Stimulated activated CD4-positive, alpha-beta T cell treated with anti-CD3 and anti-CD28 coated beads, Interleukin-2, amount 100 ng/mL, for 48 hours (primary cell): ENCODE measurements around the gene QSER1.
"Not testable (repeated sequence)": the region's sequence is repeated elsewhere in the genome, so short reads cannot be mapped to it uniquely, and the experiment has no call there.

Experiments used
- DNase-seq, 2 donors: peaks; one replicate each; pipeline ENCODE4 v3.0.0-alpha.2; 2020

The QSER1 gene

DNA sequence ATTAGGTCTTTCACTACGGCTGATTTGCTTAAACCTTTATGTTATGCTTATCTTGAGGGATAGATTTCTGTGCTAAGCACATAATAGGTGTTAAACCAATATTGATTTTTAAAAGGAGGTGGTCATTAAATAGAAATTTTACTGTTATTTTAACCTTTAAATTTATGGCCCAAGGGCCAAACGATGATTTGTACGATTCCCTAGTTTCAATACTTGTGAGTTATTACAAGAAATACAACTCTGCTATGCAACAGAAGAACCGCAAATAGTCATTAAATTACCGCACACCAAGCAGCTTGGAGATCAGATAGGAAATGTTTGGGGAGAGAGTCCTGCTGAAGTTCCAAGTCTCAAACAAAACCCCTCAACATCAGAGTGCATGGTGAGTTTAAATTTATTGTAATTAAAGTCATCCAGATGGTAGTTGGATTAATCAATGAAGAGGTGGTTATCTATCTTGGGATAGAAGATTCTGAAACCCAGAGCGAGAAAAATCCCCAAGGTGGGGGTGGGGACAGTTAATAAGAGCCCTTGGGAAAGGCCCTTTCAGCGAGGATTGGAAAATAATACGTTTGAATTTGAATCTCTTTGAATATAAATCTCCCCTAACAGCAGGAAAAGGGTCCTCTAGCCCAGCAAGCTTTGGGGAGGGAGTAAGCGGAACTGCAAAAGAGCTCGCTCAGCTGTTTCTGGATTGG is 805 bp upstream of the QSER1 start:
- no peak for DNase-seq

DNA sequence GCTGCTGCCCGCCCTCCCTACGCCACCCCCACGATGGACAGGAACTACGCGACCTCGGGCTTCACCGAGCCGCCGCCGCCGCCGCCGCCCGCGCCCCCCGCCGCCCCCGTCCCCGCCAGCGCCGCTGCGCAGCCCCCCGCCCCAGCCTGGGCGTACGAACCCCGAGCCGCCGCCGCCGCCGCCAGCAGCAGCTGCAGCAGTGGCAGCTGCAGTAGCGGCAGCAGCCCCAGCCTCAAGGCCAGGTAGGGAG is 407 bp downstream of the QSER1 start:
- no peak for DNase-seq

DNA sequence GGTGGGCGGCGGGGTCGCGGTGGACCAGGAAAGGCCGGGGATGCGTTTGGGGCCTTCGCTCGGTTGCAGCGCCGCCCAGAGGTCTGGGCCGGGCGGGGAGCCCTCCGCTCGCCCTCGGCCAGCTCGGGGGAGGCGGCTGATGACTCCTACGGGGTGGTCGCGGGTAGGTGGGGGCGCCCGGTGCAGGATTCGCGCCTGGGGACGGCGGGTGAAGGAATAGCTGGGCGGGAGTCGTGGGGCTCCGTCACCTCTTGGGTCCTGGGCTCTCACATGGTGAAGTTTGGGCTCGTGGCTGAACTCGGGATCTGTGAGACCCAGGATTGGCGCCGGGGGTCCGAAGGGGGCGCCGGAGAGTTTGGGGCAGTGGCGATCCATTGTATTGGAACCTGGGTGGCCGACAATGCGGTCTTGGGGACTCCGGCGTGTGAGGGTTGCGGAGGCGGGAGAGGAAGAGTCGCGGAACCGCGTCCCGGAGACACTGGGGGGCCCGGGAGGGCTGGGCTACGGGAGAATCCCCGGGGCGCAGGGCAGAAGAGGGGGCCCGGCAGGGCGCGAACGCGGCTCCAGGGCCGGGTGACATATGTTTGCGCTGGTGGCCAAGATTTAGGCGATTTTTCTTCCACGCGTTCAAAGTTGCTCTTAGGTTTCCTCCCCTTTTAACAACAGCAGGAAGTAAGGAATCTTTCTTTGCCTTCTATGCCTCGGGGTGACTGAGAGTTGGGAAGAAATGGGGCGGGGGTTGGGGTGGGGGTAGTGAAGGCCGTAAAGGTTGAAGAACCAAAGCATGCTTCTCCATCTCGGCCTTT is 935 bp downstream of the QSER1 start:
- DNase-seq = peak; percentile 28 to 39

DNA sequence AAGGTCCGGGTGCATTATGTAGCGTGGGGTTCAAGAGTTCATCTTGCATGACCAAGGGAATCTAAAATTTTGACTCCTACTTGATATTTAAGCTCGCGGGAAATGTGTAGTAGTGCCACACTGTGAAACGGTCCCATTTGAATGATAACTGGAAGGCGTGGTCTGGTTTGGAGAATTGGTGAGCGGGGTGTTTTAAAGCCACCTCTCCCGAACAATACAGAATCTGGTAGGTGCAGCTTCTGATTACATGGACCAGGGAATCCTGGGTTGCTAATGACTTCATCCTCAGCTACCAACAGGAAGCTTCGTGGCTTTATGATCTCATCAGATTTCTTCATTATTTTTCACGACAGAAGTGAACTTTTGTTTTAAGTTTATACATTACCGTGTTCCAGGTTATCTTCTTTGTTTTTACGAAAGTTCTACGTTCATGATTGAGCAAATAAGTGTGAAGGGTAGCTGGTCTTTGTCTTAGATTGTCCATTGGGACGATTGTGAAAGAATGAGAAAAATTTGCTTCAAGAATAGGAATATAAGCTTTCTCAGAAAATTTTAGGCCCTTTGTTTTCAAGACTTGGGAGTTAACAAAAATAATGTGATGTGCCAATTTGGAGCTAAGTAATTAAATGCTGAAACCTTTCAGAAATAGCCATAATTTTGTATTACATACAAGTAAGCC is 1.7 kb downstream of the QSER1 start:
- DNase-seq = peak in 1 of 2 donors; percentile 3

DNA sequence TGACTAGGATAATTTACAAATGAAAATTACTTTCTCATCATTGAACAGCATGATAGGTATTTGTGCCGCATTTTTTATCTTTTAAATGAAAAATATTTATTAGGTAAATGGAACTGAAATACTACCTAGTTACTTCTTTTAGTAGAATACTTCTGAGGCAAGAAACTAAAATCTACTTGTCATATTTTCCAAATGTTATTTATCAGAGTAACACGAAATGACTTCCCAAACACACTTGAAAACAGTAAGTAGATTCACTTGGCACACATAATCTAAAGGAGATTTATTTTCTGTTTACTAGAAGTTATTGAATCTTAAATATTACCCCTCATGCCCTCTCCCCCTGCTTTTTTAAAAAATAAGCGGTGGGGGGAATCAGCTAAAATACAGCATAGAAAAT is 2.3 kb downstream of the QSER1 start:
- DNase-seq = no peak

DNA sequence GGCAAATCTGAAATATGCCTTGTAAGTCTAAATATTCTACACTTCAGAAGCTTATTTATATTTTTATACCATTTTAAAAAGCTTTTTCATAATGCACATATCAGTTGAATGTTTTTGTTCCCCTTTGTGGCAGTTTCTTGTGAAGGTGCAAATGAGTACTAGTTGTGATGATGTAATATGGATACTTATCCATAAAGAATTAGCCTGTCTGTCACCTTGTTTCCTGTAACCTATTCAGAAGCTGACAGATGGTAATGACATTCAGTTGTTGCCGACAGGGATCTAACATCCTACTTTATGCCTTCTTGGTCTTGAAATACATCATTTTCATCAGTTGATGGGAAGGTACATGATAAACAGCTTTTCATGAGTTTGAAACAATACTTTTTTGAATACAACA is 2.9 kb downstream of the QSER1 start:
- DNase-seq = no peak

DNA sequence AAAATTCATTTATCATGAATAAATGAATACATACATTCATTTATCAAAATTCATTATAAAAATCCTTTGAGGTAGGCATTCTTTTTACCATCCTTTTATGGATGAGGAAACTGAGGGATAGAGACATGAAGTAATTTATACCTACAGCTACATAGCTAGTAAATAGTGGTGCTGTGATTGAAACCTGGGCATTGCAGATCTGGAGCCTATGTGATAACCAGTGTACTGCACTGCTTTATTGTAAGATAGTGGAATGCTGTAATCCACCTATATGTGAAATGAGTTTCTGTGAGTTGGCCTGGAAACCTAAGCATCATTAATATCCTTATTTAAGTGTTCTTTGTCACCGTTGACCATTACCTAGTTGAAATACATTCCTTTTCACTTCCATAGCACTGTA is 4.5 kb downstream of the QSER1 start:
- no peak for DNase-seq

DNA sequence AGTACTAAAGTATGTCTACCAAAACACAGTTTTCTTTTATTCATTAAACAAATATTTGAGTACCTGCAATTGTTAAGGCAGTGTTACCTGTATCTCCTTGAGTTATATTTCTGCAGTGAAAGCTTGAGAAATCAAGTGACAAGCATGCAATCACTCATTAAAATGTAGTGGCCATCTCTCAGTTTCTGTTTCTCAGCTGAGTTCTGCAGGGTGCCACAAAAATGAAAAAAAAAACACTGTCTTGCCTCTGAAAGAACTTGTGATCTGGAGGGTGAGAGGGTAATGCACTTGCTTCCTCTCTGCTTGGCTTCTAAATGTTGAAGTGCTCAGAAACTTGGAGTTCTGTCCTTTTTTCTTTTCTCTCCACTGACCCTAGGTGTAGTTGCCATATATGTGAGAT is 6.8 kb downstream of the QSER1 start:
- DNase-seq = no peak

DNA sequence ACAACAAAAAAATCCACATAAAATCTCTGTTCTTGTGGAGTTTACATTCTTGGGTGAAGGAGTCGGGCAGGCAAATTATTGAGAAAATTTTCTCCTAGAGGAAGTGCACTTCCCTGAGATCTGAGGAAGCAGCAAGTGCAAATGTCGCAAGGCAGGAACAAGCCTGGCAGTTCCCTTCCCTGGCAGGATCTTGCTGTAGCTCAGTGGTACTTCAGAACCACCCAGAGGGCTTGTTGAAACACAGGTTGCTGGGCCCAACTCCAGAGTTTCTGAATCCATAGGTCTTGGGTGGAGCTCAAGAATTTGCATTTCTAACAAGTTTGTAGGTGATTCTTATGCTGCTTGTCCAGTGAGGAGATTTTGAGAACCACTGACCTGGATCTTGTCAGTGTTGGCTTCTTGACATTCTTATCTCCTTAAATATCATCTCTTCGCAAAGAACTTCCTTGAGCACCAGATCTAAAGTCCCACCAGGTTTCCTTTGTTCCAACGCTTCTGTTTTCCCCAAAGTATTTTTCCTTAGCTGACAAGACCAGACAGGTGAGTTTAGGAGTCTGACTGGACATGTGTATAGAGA is 9.6 kb downstream of the QSER1 start:
- DNase-seq = no peak

DNA sequence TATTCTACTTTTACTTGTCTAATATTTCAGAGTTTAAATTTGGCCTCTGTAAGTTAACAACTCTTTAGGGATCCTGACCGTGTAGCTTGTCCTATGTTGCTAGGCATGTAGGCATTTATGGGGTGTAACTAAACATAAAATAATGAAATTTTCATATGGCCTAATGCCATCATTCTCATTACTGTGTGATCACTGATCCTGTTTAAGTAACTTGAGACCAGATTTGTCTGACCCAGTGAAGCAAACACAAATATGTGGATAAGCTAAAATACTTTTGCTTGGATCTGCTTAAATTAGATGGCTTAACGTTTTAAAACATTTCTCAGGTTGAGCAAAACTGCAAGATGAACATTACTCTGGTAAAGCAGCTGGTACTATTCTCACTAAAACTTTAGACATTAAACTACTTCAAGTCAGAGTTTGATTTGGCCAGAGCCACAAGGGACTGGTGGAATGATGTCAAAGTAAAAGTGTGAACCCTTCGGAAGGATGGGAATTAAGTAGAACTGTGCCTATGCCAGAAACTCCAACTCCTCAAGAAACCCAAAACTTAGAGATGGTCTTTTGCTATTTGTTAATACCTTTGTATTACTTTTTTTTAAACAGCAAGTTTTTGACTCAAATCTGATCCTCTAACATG is 12.5 kb downstream of the QSER1 start:
- DNase-seq = no peak

DNA sequence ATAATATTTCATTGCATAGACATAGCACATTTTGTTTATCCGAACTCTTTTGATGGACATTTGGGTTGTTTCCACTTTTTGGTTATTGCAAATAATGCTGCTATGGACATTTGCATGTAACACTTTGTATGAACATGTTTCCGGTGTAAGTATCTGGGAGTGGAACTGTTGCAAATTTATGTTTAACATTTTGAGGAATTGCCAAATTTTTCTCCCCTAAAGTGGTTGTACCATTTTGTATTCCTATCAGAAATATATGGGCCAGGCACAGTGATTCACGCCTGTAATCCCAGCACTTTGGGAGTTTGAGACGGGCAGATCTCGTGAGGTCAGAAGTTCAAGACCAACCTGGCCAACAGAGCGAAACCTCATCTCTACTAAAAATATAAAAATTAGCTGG is 16.0 kb downstream of the QSER1 start:
- DNase-seq = no peak

DNA sequence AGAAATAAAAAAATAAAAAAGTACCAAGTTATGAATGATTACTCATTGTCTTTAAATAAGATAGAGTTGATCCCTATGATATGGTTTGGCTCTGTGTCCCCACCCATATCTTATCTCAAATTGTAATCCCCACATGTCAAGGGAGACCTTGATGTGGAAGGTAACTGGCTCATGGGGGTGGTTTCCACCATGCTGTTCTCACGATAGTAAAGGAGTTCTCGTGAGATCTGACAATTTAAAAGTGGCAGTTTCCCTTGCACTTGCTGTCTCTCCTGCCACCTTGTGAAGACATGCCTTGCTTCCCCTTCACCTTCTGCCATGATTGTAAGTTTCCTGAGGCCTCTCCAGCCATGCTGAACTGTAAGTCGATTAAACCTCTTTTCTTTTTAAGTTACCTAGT is 18.8 kb downstream of the QSER1 start:
- DNase-seq = no peak

DNA sequence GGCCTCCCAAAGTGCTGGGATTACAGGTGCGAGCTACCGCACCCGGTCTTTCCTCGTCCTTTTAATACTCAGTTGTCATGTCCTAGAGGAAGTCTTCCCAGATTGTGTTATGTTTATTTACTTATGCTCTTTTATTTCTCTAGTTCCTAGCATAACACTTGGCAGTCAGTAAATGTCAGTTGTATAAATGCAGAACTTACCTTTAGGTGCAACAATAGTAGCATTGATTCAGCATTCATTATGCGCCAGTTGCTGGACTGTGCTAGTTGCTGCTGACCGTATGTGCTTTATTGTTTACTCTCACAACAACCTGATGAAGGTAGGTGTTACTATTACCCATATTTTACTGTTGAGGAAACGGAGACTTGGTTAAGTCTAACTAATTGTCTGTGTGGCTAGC is 20.8 kb downstream of the QSER1 start:
- DNase-seq = no peak

DNA sequence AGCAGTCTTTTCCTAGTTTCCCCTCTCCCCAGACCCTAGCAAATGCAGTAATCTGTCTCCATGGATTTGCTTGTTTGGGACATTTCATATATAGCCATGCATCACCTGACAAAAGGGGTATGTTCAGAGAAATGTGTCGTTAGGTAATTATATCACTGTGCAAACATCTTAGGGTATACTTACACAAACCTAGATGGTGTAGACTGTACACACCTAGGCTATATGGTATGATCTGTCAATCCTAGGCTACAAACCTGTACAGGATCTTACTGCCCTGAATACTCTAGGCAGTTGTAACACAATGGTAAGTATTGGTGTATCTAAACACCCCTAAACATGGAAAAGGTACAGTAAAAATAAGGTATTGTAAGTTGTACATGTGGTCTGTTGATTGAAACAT is 23.8 kb downstream of the QSER1 start:
- DNase-seq = no peak

DNA sequence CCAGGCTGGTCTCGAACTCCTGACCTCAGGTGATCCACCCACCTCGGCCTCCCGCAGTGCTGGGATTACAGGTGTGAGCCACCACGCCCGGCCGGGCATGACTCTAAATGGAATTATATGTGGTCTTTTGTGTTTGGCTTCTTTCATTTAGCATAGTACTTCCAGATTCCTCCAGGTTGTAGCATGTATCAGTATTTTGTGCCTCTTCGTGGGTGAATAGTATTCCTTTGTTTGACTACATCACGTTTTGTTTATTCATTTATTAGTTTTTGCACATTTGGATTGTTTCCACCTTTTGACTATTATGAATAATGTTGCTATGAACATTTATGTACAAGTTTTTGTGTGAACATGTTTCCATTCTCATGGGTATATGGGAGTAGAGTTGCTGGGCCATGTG is 24.4 kb downstream of the QSER1 start:
- DNase-seq = no peak

DNA sequence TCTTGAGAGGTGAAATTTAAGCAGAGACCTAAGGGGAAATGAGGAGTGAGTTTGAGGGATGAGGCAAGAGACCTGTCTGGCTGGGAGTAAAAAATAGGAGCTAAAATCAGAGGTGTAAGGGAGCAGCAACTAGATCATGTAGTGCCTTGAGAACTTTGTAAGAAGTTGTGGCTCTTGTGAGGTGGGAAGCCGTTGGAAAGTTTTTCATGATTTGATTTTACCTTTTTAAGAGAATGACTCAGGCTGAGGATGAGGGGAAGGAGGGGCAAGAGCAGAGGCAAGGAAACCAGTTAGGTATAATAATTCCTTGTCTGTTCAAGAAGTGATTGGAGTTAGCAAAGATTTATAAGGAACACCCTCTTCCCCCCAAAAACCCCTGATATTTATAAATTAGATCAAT is 25.8 kb downstream of the QSER1 start:
- no peak for DNase-seq

DNA sequence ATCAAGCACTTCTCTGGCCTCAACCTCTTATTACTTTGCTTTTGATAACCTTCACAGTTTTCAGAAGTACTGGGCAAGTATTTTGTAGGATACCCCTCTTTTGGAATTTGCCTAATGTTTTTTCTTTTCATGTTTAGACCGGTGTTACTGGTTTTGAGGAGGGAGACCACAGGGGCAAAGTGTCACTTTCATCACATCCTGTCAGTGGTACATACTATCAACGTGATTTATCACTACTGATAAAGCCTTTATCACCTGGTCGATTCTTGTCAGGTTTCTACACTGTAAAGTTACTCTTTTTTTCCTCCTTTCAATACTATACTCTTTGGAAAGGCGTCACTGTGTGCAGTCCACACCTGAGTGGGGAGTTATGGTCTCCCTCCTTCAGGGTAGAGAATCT is 26.7 kb downstream of the QSER1 start:
- no peak for DNase-seq

DNA sequence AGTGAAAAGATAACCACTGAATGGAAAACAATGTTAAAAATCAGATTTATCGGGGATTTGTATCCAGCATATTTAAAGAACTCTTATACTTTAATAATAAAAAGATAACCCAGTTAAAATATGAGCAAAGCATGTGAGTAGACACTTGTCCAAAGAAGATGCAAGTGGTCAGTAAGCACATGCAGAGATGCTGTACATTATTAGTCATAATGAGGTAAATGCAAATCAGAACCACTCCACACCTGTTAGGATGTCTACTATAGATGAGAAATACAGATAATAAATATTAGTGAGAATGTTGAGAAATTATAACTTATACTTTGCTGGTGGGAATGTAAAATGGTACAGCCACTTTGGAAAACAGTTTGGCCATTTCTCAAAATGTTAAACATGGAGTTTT is 28.0 kb downstream of the QSER1 start:
- no peak for DNase-seq

DNA sequence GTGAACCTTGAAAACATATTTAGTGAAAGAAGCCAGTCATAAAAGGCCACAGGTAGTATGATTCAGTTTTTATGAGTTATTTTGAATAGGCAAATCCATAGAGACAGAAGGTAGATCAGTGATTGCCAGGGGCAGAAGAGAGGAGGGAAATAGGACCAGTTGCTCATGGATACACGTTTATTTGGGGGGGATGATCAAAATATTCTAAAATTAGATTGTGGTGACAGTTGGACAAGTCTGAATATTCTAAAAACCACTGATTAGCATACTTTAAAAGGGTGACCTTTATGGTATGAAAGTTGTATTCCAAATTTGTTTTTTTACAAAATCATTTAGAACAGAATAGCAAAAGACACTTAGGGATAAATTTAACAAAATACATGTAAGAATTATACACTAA is 28.6 kb downstream of the QSER1 start:
- no peak for DNase-seq

DNA sequence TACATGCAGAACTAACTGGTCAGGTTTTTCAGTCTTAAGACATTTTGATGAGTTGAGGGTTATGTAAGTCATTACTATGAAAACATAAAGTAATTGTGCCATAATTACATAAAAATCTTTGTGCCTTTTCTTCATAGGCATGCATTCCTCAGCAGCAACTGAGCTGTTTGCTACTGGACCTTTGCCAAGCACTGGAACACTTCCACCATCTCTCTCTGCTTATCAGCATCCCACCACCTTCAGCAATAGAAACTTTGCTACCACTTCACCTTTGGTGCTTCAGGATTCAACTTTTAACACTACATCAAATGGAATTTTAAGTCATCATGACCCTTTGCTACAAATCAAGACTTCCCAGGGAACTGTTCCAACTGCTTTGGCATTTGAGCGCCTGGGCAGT is 39.0 kb downstream of the QSER1 start:
- no peak for DNase-seq

DNA sequence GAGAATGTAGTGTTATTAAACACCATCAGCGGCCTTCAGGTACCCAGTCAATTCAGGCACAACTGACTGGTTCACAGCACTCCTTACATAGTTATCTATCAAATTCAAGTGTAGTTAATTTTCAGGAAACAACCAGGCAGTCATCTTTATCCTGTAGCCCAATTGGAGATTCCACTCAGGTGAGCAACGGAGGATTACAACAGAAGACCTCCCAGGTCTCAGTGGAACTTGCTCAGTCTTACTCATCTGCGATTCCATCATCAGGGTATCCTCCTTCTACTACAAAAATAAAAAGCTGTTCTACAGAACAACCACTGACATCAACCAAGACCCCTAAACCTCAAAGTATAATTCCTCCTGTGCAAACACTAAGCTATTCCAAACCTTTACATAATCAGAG is 39.6 kb downstream of the QSER1 start:
- DNase-seq = no peak

DNA sequence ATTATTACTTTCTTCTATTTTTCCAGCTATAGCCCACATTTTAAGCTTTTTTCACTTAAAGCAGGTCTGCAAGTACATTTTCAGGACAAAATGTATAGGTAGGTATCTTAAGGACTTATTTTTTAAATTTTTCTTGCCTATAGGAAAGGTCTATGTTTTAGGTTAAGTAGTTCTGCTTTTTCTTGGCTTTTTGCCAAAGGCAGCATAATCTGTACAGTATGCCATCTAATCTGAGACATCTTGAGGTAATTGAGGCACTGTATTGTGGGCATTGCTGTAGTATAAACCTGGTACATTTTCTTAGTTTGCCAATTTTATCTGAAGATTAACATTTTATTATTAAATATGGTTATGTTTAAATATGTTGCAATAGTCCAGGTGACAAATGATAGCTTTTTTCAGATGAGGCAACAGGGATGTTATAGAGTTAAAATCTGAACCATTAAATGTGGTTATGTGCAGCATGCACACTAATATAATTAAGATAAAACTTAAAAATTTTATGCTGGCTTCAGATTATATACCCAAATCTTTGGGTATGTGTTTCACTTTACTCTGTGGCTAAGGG is 42.9 kb downstream of the QSER1 start:
- no peak for DNase-seq

DNA sequence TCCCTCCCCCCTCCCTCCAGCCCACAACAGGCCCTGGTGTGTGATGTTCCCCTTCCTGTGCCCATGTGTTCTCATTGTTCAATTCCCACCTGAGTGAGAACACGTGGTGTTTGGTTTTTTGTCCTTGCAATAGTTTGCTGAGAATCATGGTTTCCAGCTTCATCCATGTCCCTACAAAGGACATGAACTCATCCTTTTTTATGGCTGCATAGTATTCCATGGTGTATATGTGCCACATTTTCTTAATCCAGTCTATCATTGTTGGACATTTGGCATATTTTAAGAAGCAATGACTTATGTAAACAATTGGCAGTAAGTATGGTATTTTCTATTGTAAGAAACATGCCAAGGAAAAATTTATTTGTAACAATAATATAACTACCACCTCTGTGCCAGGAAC is 43.6 kb downstream of the QSER1 start:
- not testable (repeated sequence) for DNase-seq
